Measurements from ENCODE around the gene ARFGEF2. TPM values are rescaled to one million over a fixed set of nuclear protein-coding genes. Genes with fewer than 3 reads are reported as not detected.

Gene ARFGEF2
- total and polyA plus RNA-seq, 2 of the 8 experiments (the other 6 are each of a cell fraction or from before 2014, with no cell fraction given) = 8.1 to 21.8 TPM

- H3K9ac ChIP-seq (replicated peaks in 1 of 4; ENCODE audit: extremely low read depth in 1 of 4, low read depth in 3 of 4, low read length in 3 of 4) = peak overlapping the region in 3 of 4 experiments; percentile 83 to 100 (median 100); a peak in 6 of 7 replicates
- no peak for FAIRE-seq
- POLR2A ChIA-PET (ENCODE audit: partially characterized antibody) = interaction anchor here (0.8 to 3.1 kb wide), 18 partner anchors 8 to 232 kb away, joined by 3 to 57 read pairs (median 6); partner anchors contain the start of genes ARFGEF2, DDX27 and ZNFX1
- no peak for TF ChIP-seq KDM4A (IDR thresholded peaks at IDR 0.05; ENCODE audit: low read depth, low read length, severe bottlenecking)
- TF ChIP-seq GABPA (IDR thresholded peaks at IDR 0.05; ENCODE audit: borderline replicate concordance, insufficient read depth, low read length) = no peak
- TF ChIP-seq RNF2 (IDR thresholded peaks at IDR 0.05; ENCODE audit: borderline replicate concordance, low read depth, low read length, missing control alignments, poor library complexity, severe bottlenecking) = no peak
- no peak for TF ChIP-seq KDM5A (IDR thresholded peaks at IDR 0.05; ENCODE audit: low read length)
- TF ChIP-seq RAD21 (IDR thresholded peaks at IDR 0.05 in 1 of 2, conservative IDR thresholded peaks at IDR 0.05 in 1 of 2; ENCODE audit: low read depth in 2 of 2, low read length in 2 of 2) = no peak
- no peak for TF ChIP-seq HDAC2 (IDR thresholded peaks at IDR 0.05; ENCODE audit: borderline replicate concordance in 1 of 2, low read depth in 2 of 2, low read length in 2 of 2)
- TF ChIP-seq EP300 (IDR thresholded peaks at IDR 0.05; ENCODE audit: borderline replicate concordance in 1 of 2, low read depth in 2 of 2, low read length in 2 of 2) = no peak
Observed at GRCh38 chr20:49045440-49046086, 124.1 kb downstream of the ARFGEF2 start.

More at GRCh38 chr20:49045440-49046086, 124.1 kb downstream of the ARFGEF2 start:
- Histone ChIP-seq H3K79me2 (ENCODE audit: control insufficient read depth in 1 of 2, insufficient read depth in 2 of 2, low read length in 2 of 2) (peaks cover 38 to 39% of the 10 kb centered on the region in 2 experiments), H3K23ac (ENCODE audit: insufficient read length) (no peak overlapping the region), H2BK15ac (ENCODE audit: low read length) (no peak overlapping the region), H4K91ac (replicated peaks; ENCODE audit: insufficient read length, low read length) (peak overlapping the region; percentile 22), H3K23me2 (ENCODE audit: low read depth, low read length) (peaks cover 10% of the 10 kb centered on the region; the same call in 1 of the 2 replicates), H3K4me3 (ENCODE audit: extremely low read depth in 1 of 4, insufficient read depth in 2 of 4, low read depth in 3 of 4, low read length in 4 of 4) (peak overlapping the region; percentile 95 to 99 (median 98)), H3K4me2 (ENCODE audit: insufficient read depth in 1 of 2, low read depth in 2 of 2, low read length in 2 of 2) (peak overlapping the region; percentile 86 to 91), H2BK5ac (ENCODE audit: low read depth, low read length) (peak overlapping the region; percentile 64; the same call in 1 of the 2 replicates), H3K27me3 (replicated peaks in 1 of 4; ENCODE audit: control insufficient read depth in 3 of 4, extremely low read depth in 1 of 4, insufficient read depth in 3 of 4, low read length in 3 of 4) (no peaks in the 10 kb centered on the region), H2BK12ac (ENCODE audit: low read depth, low read length) (no peak overlapping the region; the same call in 1 of the 2 replicates), H4K8ac (ENCODE audit: extremely low read depth, insufficient read depth, low read length) (0 out of 2 replicates have a peak overlapping the region, but pooled peaks have one; percentile 37), H2AK5ac (ENCODE audit: low read depth, low read length) (no peak overlapping the region), H2BK120ac (replicated peaks; ENCODE audit: low read depth, low read length) (no peak overlapping the region), H3K14ac (ENCODE audit: insufficient read length) (no peak overlapping the region), H3K18ac (ENCODE audit: extremely low read depth, low read length) (no peak overlapping the region), H3K27ac (ENCODE audit: low read depth, low read length) (peak overlapping the region; percentile 33; the same call in 1 of the 2 replicates), H2AFZ (ENCODE audit: low read length) (peak overlapping the region; percentile 75; the same call in 1 of the 2 replicates), H3K4me1 (replicated peaks in 1 of 4; ENCODE audit: control insufficient read depth in 3 of 4, insufficient read depth in 4 of 4, low read length in 3 of 4) (peaks cover 0 to 6% (median 2%) of the 10 kb centered on the region in 4 experiments; a peak in 3 of 7 replicates), H3K56ac (replicated peaks; ENCODE audit: insufficient read length, low read depth, low read length) (no peak overlapping the region), H2BK20ac (ENCODE audit: low read length) (no peak overlapping the region), H3K4ac (replicated peaks; ENCODE audit: insufficient read length, low read depth, low read length) (no peak overlapping the region), H3K9me3 (ENCODE audit: insufficient read depth in 2 of 2, low read depth in 1 of 2, low read length in 1 of 2) (no peaks in the 10 kb centered on the region), H3K79me1 (ENCODE audit: low read depth, low read length) (no peaks in the 10 kb centered on the region), H4K20me1 (replicated peaks in 1 of 2; ENCODE audit: control insufficient read depth in 1 of 2, insufficient read depth in 2 of 2, low read length in 2 of 2) (peaks cover 5 to 10% of the 10 kb centered on the region in 2 experiments), H4K5ac (ENCODE audit: insufficient read length, low read depth, low read length) (no peak overlapping the region), H3K36me3 (ENCODE audit: control insufficient read depth in 2 of 4, insufficient read depth in 4 of 4, low read length in 3 of 4) (peaks cover 0 to 14% (median 2%) of the 10 kb centered on the region in 4 experiments; a peak in 2 of 8 replicates)
- no peak for DNase-seq (ENCODE audit: low read depth in 1 of 2, low spot score in 2 of 2)
- CTCF ChIA-PET (ENCODE audit: partially characterized antibody) = interaction anchor here (2.3 kb wide), 1 partner anchor 17 kb away, joined by 8 read pairs; no protein-coding TSS in a partner anchor
- WGBS, 2 experiments (ENCODE audit: extremely low coverage in 1 of 2, insufficient coverage in 1 of 2, insufficient read length in 1 of 2, insufficient replicate concordance in 2 of 2, low coverage in 1 of 2, low lambda C conversion rate in 2 of 2, missing lambda C conversion rate in 1 of 2) = 43% methylated on average over 12 of the region's 12 CpGs; no CpG with 5 or more reads in 1 of the 2 experiments

Data from H1 (cell line).